HepG2 (cell line): ENCODE measurements around the gene PPFIA3. TPM values are rescaled to one million over a fixed set of nuclear protein-coding genes. Genes with fewer than 3 reads are reported as not detected.

Experiments
- ATAC-seq: fragments of 200-7000 bp; cut with Tn5 transposase; 3 replicates; pipeline ENCODE4 v1.9.1; 2020; ENCODE audit warnings: mild to moderate bottlenecking, moderate library complexity
- BruUV-seq: library from RNA; stranded (reverse); fragments of 400-500 nt; replicated peaks from 2 replicates; lab custom pipeline; 2021; lab: Mats Ljungman, UMichigan
- CTCF ChIA-PET: fragments of 300-600 bp; formaldehyde crosslinking; extraction: SDS; loops from one replicate; lab custom pipeline; 2021; ENCODE audit warnings: low total read pairs, inconsistent platforms, low intra/inter-chr PET ratio; lab: Yijun Ruan, JAX
- POLR2A ChIA-PET: fragments of 350-600 bp; sonication (Branson Sonifier 250); formaldehyde crosslinking; loops from one replicate; lab custom pipeline; 2020; ENCODE audit warnings: antibody characterized with exemption, inconsistent platforms; lab: Yijun Ruan, JAX
- DNase-seq: peaks from one replicate; pipeline ENCODE4 v3.0.0-alpha.2; 2015; ENCODE audit warnings: low spot score
- FAIRE-seq: peaks from 3 replicates; lab custom pipeline; 2011; peaks lifted over from hg19 to GRCh38; lab: Jason Lieb, UNC
- H2AFZ ChIP-seq: one replicate; pipeline ENCODE4 v1.6.1; 2011; ENCODE audit warnings: low read length, inconsistent platforms
- H3K27ac ChIP-seq: fragments of 300-600 bp; 3 replicates; pipeline ENCODE4 v1.8.0; 2011; ENCODE audit warnings: mixed run types, mild to moderate bottlenecking, mixed read lengths, low read length, inconsistent platforms; ENCODE audit not compliant: insufficient read depth; ENCODE audit errors: extremely low read length
- H3K27me3 ChIP-seq, 2 experiments: fragments of 200-600 bp in 1 of 2; 2 replicates in 1 of 2; 3 replicates in 1 of 2; pipeline versions ENCODE4 v1.6.0 to v1.8.0; 2011; ENCODE audit warnings: low read length in 2 of 2, mild to moderate bottlenecking in 2 of 2, moderate library complexity in 2 of 2, inconsistent platforms in 1 of 2; ENCODE audit not compliant: insufficient read depth in 2 of 2, control insufficient read depth in 1 of 2
- H3K36me3 ChIP-seq, 2 experiments: fragments of 200-600 bp in 1 of 2; replicated peaks in 1 of 2; 2 replicates in 1 of 2; 3 replicates in 1 of 2; pipeline versions ENCODE4 v1.5.1 to v1.8.0; 2011; ENCODE audit warnings: low read length in 2 of 2, inconsistent platforms in 1 of 2; ENCODE audit not compliant: insufficient read depth in 2 of 2, control insufficient read depth in 1 of 2
- H3K4me1 ChIP-seq: 2 replicates; pipeline ENCODE4 v1.5.1; 2012; ENCODE audit warnings: low read length, inconsistent platforms; ENCODE audit not compliant: insufficient read depth
- H3K4me2 ChIP-seq: 2 replicates; pipeline ENCODE4 v1.6.0; 2011; ENCODE audit warnings: low read depth, low read length, inconsistent platforms
- H3K4me3 ChIP-seq, 3 experiments: fragments of 200-600 bp in 1 of 3; sonication (generic), shearing (Covaris generic) in 1 of 3; replicated peaks in 1 of 3; 2 replicates each; pipeline ENCODE4 v1.5.1; 2011 to 2016; ENCODE audit warnings: low read length in 3 of 3, inconsistent platforms in 2 of 3, low read depth in 2 of 3, mild to moderate bottlenecking in 2 of 3, control low read depth in 1 of 3, mixed read lengths in 1 of 3; ENCODE audit not compliant: insufficient read depth in 1 of 3
- H3K79me2 ChIP-seq: one replicate; pipeline ENCODE4 v1.6.1; 2011; ENCODE audit warnings: low read length, inconsistent platforms; ENCODE audit not compliant: insufficient read depth
- H3K9ac ChIP-seq: 2 replicates; pipeline ENCODE4 v1.6.0; 2011; ENCODE audit warnings: mild to moderate bottlenecking, low read depth, low read length, inconsistent platforms; ENCODE audit not compliant: insufficient read depth
- H3K9me3 ChIP-seq: 2 replicates; pipeline ENCODE4 v1.5.1; 2012; ENCODE audit warnings: mild to moderate bottlenecking, low read length
- H4K20me1 ChIP-seq: 2 replicates; pipeline ENCODE4 v1.6.0; 2011; ENCODE audit warnings: inconsistent platforms, mild to moderate bottlenecking, low read length, moderate library complexity; ENCODE audit not compliant: insufficient read depth
- AGO1 ChIP-seq: fragments of 200-400 bp; formaldehyde crosslinking; IDR thresholded peaks from 2 replicates; pipeline ENCODE4 v1.6.1; 2017; ENCODE audit warnings: mild to moderate bottlenecking, low read depth, low read length, moderate library complexity; ENCODE audit not compliant: poor library complexity, severe bottlenecking
- CBX5 ChIP-seq: sonication (generic); formaldehyde crosslinking; IDR thresholded peaks from 2 replicates; pipeline ENCODE4 v1.4.0; 2020; ENCODE audit warnings: missing genetic modification reagents, borderline replicate concordance
- ETV6 ChIP-seq: sonication (generic); formaldehyde crosslinking; conservative IDR thresholded peaks from 2 replicates; pipeline ENCODE4 v1.4.0; 2020; ENCODE audit warnings: missing genetic modification reagents
- KAT7 ChIP-seq: IDR thresholded peaks from 2 replicates; pipeline ENCODE4 v1.6.1; 2018; ENCODE audit warnings: borderline replicate concordance, missing compliant biosample characterization
- RNF2 ChIP-seq: fragments of 450-650 bp; conservative IDR thresholded peaks from 2 replicates; pipeline ENCODE4 v1.6.1; 2016; ENCODE audit warnings: low read depth
- SKI ChIP-seq: fragments of 450-650 bp; IDR thresholded peaks from one replicate; pipeline ENCODE4 v1.6.1; 2018; ENCODE audit warnings: mild to moderate bottlenecking; ENCODE audit not compliant: partially characterized antibody
- ZFP62 ChIP-seq: sonication (generic); formaldehyde crosslinking; IDR thresholded peaks from 2 replicates; pipeline ENCODE4 v1.4.0; 2020; ENCODE audit warnings: missing genetic modification reagents
- ZNF556 ChIP-seq: sonication (generic); formaldehyde crosslinking; IDR thresholded peaks from 2 replicates; pipeline ENCODE4 v1.4.0; 2020; ENCODE audit warnings: mild to moderate bottlenecking, missing genetic modification reagents, borderline replicate concordance
- ZNF788 ChIP-seq: sonication (generic); formaldehyde crosslinking; IDR thresholded peaks from 2 replicates; pipeline ENCODE4 v1.5.0; 2020; ENCODE audit warnings: mild to moderate bottlenecking, missing genetic modification reagents, borderline replicate concordance
- ZNF883 ChIP-seq: sonication (generic); formaldehyde crosslinking; IDR thresholded peaks from 2 replicates; pipeline ENCODE4 v1.5.1; 2020; ENCODE audit warnings: mild to moderate bottlenecking, missing genetic modification reagents; ENCODE audit errors: not compliant biosample characterization
- WGBS: methylation state at CpG from one replicate; pipeline ENCODE4 v1.1.6; 2017; ENCODE audit warnings: low lambda C conversion rate; 5-methylcytosine and 5-hydroxymethylcytosine counted together
- in situ Hi-C: cut with HindIII; loops from 2 replicates; pipeline ENCODE4 v1.10.0; 2017; ENCODE audit warnings: low pct_unique_long_range_greater_than_20kb; ENCODE audit not compliant: extremely low pct_ligation_motif_present
- intact Hi-C: fragments of 100-400 bp; cut with micrococcal nuclease; formaldehyde crosslinking; loops from one replicate; pipeline ENCODE4 v1.10.0; 2022; ENCODE audit not compliant: unreplicated experiment
- polyA plus RNA-seq, 8 experiments: library from polyadenylated mRNA; depleted of rRNA in 3 of 8; stranded (reverse) in 7 of 8; unstranded in 1 of 8; fragments of >200 nt; fragmentation: Illumina TruSeq in 4 of 8; extraction: Trizol in 4 of 8; gene quantifications; 2 replicates each; pipeline versions ENCODE4 v1.2.1 to v1.2.3, GENCODE V29; 2011 to 2016; ENCODE audit warnings: low read depth in 4 of 8, missing spikeins in 1 of 8, mixed read lengths in 1 of 8; ENCODE audit not compliant: insufficient read depth in 1 of 8
- total RNA-seq, 5 experiments: library from RNA; depleted of rRNA; stranded (reverse); fragments of >200 nt; fragmentation: Illumina TruSeq; extraction: Trizol; gene quantifications; 2 replicates each; pipeline ENCODE4 v1.2.3, GENCODE V29; 2016; ENCODE audit warnings: low read depth in 1 of 5
- TF ChIP-seq, protein P1 (sequence below): IDR thresholded peaks from 2 replicates; pipeline ENCODE4 v1.6.1; 2018; ENCODE audit warnings: missing genetic modification reagents, mild to moderate bottlenecking, missing compliant biosample characterization
- TF ChIP-seq, protein P2 (sequence below): sonication (generic); formaldehyde crosslinking; IDR thresholded peaks from 2 replicates; pipeline ENCODE4 v1.4.0; 2020; ENCODE audit warnings: mild to moderate bottlenecking, missing genetic modification reagents, borderline replicate concordance
- TF ChIP-seq, protein P3 (sequence below): sonication (generic); formaldehyde crosslinking; IDR thresholded peaks from 2 replicates; pipeline ENCODE4 v1.8.0; 2022; ENCODE audit warnings: mild to moderate bottlenecking, missing genetic modification reagents, borderline replicate concordance

Gene PPFIA3
- total and polyA plus RNA-seq, 2 of the 13 experiments (the other 11 are each of a cell fraction or from before 2014, with no cell fraction given) = 6.7 to 8.6 TPM

DNA sequence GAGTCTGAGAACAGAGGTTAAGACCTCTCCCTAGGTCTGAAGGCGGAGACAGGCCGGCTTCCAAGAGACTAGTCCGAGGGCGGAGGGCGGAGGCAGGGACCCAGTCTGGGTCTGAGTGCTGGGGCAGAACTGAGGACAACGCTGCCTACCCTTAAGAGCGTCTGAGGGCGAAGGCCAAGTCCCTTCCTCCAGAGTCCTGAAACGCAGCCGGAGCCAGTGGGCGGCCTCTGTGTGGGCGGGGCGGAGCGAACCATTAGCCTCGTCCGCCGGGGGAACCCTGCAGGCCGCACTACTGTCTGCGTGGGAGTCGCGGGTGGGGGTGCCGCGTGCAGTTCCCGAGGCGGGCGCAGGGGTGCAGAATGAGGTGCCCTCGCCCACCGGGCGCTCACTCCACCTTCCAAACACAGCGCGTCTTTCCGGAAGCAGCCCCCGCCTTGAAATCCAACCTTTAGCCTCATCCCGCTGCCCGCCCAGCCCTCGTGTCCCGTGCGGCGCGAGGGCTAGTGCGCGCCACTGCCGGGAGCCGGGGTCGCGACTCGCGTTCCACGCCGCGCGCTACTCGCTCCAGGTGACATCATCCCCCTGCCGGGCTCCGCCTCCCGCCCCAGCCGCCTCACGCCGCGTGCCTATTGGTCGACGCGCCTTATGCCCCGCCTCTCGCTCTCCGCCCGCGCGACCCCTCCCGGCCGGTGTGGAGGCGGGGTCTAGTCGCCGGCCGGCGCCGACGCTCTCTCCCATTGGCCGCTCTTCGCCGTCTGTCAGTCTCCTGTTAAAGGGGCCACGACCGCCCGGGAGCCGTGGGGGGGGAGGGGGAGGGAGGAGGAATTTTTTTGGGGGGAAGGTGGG is 556 bp upstream of the PPFIA3 start, which contains the start of gene C19orf73:
Gene C19orf73 (minus strand): TSS at position 579 of the 846 bp plus-strand sequence. CDS start 121 bp downstream, at position 458.
- Histone ChIP-seq H3K9ac (peak within 1 kb of the TSS; percentile 90), H3K4me2 (peak within 1 kb of the TSS; percentile 98), H3K4me1 (peaks cover 54% of the 10 kb centered on the region), H3K27me3 (peaks cover 0 to 7% of the 10 kb centered on the region in 2 experiments; a peak in 1 of 5 replicates), H3K27ac (peak within 1 kb of the TSS; percentile 77), H2AFZ (no peak within 1 kb of the TSS), H3K79me2 (peaks cover 4% of the 10 kb centered on the region), H4K20me1 (no peaks in the 10 kb centered on the region), H3K36me3 (no peaks in the 10 kb centered on the region), H3K4me3 (peak within 1 kb of the TSS; percentile 67 to 78 (median 74)), H3K9me3 (no peaks in the 10 kb centered on the region)
- FAIRE-seq (peak; percentile 77), DNase-seq (peak; percentile 82), ATAC-seq (peak; percentile 71)
- in situ Hi-C loops (loop anchor here (5.0 kb wide), 1 partner anchor 34 kb away; no protein-coding TSS in a partner anchor), intact Hi-C loops (loop anchor here (1.0 kb wide), 1 partner anchor 31 kb away; no protein-coding TSS in a partner anchor)
- CTCF ChIA-PET = no interaction called here
- POLR2A ChIA-PET = interaction anchor here (1.4 to 2.1 kb wide), 2 partner anchors 9 to 21 kb away, joined by 3 to 9 read pairs; no protein-coding TSS in a partner anchor
- TSS peak; percentile 92 for BruUV-seq
- 0% methylated on average over 24 of the region's 85 CpGs for WGBS
- TF ChIP-seq, protein P1, sequence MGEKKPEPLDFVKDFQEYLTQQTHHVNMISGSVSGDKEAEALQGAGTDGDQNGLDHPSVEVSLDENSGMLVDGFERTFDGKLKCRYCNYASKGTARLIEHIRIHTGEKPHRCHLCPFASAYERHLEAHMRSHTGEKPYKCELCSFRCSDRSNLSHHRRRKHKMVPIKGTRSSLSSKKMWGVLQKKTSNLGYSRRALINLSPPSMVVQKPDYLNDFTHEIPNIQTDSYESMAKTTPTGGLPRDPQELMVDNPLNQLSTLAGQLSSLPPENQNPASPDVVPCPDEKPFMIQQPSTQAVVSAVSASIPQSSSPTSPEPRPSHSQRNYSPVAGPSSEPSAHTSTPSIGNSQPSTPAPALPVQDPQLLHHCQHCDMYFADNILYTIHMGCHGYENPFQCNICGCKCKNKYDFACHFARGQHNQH (CRISPR knock-in tag) = peak; percentile 65; the same call in 1 of the 2 replicates
- TF ChIP-seq ZNF788 = peak; percentile 56; the same call in 1 of the 2 replicates
- TF ChIP-seq, protein P2, sequence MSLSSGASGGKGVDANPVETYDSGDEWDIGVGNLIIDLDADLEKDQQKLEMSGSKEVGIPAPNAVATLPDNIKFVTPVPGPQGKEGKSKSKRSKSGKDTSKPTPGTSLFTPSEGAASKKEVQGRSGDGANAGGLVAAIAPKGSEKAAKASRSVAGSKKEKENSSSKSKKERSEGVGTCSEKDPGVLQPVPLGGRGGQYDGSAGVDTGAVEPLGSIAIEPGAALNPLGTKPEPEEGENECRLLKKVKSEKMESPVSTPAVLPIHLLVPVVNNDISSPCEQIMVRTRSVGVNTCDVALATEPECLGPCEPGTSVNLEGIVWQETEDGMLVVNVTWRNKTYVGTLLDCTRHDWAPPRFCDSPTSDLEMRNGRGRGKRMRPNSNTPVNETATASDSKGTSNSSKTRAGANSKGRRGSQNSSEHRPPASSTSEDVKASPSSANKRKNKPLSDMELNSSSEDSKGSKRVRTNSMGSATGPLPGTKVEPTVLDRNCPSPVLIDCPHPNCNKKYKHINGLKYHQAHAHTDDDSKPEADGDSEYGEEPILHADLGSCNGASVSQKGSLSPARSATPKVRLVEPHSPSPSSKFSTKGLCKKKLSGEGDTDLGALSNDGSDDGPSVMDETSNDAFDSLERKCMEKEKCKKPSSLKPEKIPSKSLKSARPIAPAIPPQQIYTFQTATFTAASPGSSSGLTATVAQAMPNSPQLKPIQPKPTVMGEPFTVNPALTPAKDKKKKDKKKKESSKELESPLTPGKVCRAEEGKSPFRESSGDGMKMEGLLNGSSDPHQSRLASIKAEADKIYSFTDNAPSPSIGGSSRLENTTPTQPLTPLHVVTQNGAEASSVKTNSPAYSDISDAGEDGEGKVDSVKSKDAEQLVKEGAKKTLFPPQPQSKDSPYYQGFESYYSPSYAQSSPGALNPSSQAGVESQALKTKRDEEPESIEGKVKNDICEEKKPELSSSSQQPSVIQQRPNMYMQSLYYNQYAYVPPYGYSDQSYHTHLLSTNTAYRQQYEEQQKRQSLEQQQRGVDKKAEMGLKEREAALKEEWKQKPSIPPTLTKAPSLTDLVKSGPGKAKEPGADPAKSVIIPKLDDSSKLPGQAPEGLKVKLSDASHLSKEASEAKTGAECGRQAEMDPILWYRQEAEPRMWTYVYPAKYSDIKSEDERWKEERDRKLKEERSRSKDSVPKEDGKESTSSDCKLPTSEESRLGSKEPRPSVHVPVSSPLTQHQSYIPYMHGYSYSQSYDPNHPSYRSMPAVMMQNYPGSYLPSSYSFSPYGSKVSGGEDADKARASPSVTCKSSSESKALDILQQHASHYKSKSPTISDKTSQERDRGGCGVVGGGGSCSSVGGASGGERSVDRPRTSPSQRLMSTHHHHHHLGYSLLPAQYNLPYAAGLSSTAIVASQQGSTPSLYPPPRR (CRISPR knock-in tag) = peak; percentile 53; the same call in 1 of the 2 replicates
- peak; percentile 78 for TF ChIP-seq SKI
- TF ChIP-seq, protein P3, sequence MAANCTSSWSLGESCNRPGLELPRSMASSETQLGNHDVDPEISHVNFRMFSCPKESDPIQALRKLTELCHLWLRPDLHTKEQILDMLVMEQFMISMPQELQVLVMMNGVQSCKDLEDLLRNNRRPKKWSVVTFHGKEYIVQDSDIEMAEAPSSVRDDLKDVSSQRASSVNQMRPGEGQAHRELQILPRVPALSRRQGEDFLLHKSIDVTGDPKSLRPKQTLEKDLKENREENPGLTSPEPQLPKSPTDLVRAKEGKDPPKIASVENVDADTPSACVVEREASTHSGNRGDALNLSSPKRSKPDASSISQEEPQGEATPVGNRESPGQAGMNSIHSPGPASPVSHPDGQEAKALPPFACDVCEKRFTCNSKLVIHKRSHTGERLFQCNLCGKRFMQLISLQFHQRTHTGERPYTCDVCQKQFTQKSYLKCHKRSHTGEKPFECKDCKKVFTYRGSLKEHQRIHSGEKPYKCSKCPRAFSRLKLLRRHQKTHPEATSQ (CRISPR knock-in tag) = no peak
- 0 out of 2 replicates have a peak, but pooled peaks have one; percentile 81 for TF ChIP-seq ZNF556 (CRISPR knock-in tag)
- peak; percentile 89 for TF ChIP-seq RNF2
- peak; percentile 59 for TF ChIP-seq ZNF883
- TF ChIP-seq ZFP62 = no peak
- TF ChIP-seq CBX5 (CRISPR knock-in tag) = peak; percentile 18; the same call in 1 of the 2 replicates
- no peak for TF ChIP-seq ETV6 (CRISPR knock-in tag)
- TF ChIP-seq AGO1 = peak; percentile 49
- 0 out of 2 replicates have a peak, but pooled peaks have one; percentile 44 for TF ChIP-seq KAT7 (CRISPR knock-in tag)
